Measurements from ENCODE around the gene ASPHD2. TPM values are rescaled to one million over a fixed set of nuclear protein-coding genes. Genes with fewer than 3 reads are reported as not detected.

ASPHD2 gene
- total RNA-seq, 4 donors from 2014 or later, result 1.0 to 1.4 (median 1.2) TPM

GRCh38 chr22:26485013-26485412, 56.0 kb downstream of the ASPHD2 start:
- H3K27ac ChIP-seq, result peak overlapping the region in 3 of 4 donors; percentile 93 to 95 (median 94)
- H3K4me1 ChIP-seq, result peaks cover 13 to 58% (median 34%) of the 10 kb centered on the region in 3 donors
- WGBS, 2 donors (ENCODE audit: low coverage in 1 of 2), result 26 to 45% methylated on average over 3 to 4 of the region's 7 CpGs
- H3K36me3 ChIP-seq, result peaks cover 0 to 50% of the 10 kb centered on the region in 2 donors
- TF ChIP-seq EP300 (IDR thresholded peaks at IDR 0.05), result no peak
- no peaks in the 10 kb centered on the region for H3K9me3 ChIP-seq
- H3K4me3 ChIP-seq, result no peak overlapping the region
- H3K27me3 ChIP-seq, result no peaks in the 10 kb centered on the region
- no peak for ATAC-seq

- H3K27me3 ChIP-seq, result no peaks in the 10 kb centered on the region
- H3K27ac ChIP-seq, result peak overlapping the region in 2 of 4 donors; percentile 94 to 95
- no peaks in the 10 kb centered on the region for H3K9me3 ChIP-seq
- H3K4me1 ChIP-seq, result peaks cover 13 to 49% (median 25%) of the 10 kb centered on the region in 3 donors
- peaks cover 0 to 53% of the 10 kb centered on the region in 2 donors for H3K36me3 ChIP-seq
- no peak overlapping the region for H3K4me3 ChIP-seq
- WGBS, 2 donors (ENCODE audit: low coverage in 1 of 2), result 55 to 70% methylated on average over 3 of the region's 3 CpGs
- ATAC-seq, result no peak
- TF ChIP-seq CTCF (IDR thresholded peaks at IDR 0.05), result no peak
- TF ChIP-seq POLR2A (IDR thresholded peaks at IDR 0.05), result no peak
- no peak for TF ChIP-seq POLR2AphosphoS5 (IDR thresholded peaks at IDR 0.05)
- TF ChIP-seq EP300 (IDR thresholded peaks at IDR 0.05), result no peak
Observed at GRCh38 chr22:26485806-26486390, 56.8 kb downstream of the ASPHD2 start.

- H3K27me3 ChIP-seq, result no peaks in the 10 kb centered on the region
- peaks cover 0 to 53% of the 10 kb centered on the region in 2 donors for H3K36me3 ChIP-seq
- WGBS, 2 donors (ENCODE audit: low coverage in 1 of 2), result 70 to 78% methylated on average over 4 to 5 of the region's 5 CpGs
- no peak for TF ChIP-seq CTCF (IDR thresholded peaks at IDR 0.05)
- TF ChIP-seq EP300 (IDR thresholded peaks at IDR 0.05), result no peak
- no peak for TF ChIP-seq POLR2AphosphoS5 (IDR thresholded peaks at IDR 0.05)
- no peak for TF ChIP-seq POLR2A (IDR thresholded peaks at IDR 0.05)
- peaks cover 13 to 44% (median 20%) of the 10 kb centered on the region in 3 donors for H3K4me1 ChIP-seq
- no peak overlapping the region for H3K27ac ChIP-seq
- H3K4me3 ChIP-seq, result no peak overlapping the region
- no peaks in the 10 kb centered on the region for H3K9me3 ChIP-seq
- no peak for ATAC-seq
Observed at GRCh38 chr22:26486394-26486793, 57.3 kb downstream of the ASPHD2 start.

GRCh38 chr22:26487996-26488395, 58.9 kb downstream of the ASPHD2 start:
- Histone ChIP-seq H3K4me3 (no peak overlapping the region), H3K36me3 (peaks cover 0 to 64% of the 10 kb centered on the region in 2 donors), H3K9me3 (no peaks in the 10 kb centered on the region), H3K27ac (no peak overlapping the region), H3K27me3 (no peaks in the 10 kb centered on the region), H3K4me1 (peaks cover 7 to 28% (median 13%) of the 10 kb centered on the region in 3 donors)
- no peak for TF ChIP-seq POLR2AphosphoS5 (IDR thresholded peaks at IDR 0.05)
- TF ChIP-seq POLR2A (IDR thresholded peaks at IDR 0.05), result no peak
- TF ChIP-seq CTCF (IDR thresholded peaks at IDR 0.05), result no peak
- TF ChIP-seq EP300 (IDR thresholded peaks at IDR 0.05), result no peak
- 30 to 40% methylated on average over 2 of the region's 3 CpGs for WGBS, 2 donors (ENCODE audit: low coverage in 1 of 2)
- ATAC-seq, result no peak

GRCh38 chr22:26489447-26490036, 60.5 kb downstream of the ASPHD2 start:
- TF ChIP-seq EP300 (IDR thresholded peaks at IDR 0.05) (no peak), CTCF (IDR thresholded peaks at IDR 0.05) (no peak), POLR2AphosphoS5 (IDR thresholded peaks at IDR 0.05) (no peak), POLR2A (IDR thresholded peaks at IDR 0.05) (no peak)
- H3K9me3 ChIP-seq, result no peaks in the 10 kb centered on the region
- H3K27ac ChIP-seq, result no peak overlapping the region
- H3K4me1 ChIP-seq, result peaks cover 4 to 20% (median 7%) of the 10 kb centered on the region in 3 donors
- H3K36me3 ChIP-seq, result peaks cover 0 to 80% of the 10 kb centered on the region in 2 donors
- 67 to 77% methylated on average over 4 of the region's 4 CpGs for WGBS, 2 donors (ENCODE audit: low coverage in 1 of 2)
- ATAC-seq, result no peak
- no peak overlapping the region for H3K4me3 ChIP-seq
- H3K27me3 ChIP-seq, result no peaks in the 10 kb centered on the region
